HG03354 (cell line): ENCODE data around the gene KRT73.

ENCODE experiments used
- ATAC-seq: cut with Tn5 transposase; IDR thresholded peaks from one replicate; pipeline ENCODE4 v1.9.1; 2021; ENCODE audit warnings: mild to moderate bottlenecking; ENCODE audit not compliant: unreplicated experiment, poor library complexity, severe bottlenecking

KRT73 gene

DNA sequence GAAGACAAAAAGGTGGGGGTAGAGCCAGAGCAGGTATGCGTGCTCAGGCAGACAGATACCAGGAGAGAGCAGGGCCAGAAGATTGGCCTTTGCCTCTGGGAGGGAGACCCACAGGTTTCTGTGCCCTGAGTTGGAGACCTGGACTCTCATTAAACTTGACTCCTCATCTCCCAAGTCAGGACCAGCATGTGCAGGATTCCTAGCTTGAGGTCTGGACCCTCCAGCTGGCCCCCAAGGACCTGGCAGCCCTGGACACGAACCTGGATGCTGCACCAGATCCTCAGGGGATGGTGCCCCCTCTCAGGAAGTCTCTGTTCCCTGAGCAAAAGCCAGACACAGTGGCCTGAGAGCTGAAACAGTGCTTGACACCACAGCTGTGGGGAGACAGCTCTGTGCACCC is 10.5 kb upstream of the KRT73 start:
- ATAC-seq: no peak

DNA sequence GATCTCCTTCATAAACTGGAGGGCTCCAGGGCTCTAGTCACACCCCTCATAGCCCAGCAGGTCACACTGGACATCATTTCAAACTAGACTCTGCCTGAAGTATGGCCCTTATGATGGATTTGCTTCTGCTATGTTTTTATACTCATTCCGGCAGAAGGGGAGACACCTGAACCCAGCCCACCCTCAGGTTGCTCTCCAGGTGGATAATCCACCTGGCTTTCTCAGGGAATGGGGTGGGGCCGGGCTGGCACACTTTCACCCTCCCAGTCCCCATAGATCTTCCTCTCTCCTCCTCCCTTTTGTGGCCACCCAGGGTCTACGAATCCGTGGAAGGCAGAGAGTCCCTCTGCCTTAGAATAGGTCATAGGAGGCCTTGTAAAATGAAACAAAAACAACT is 9.8 kb upstream of the KRT73 start:
- no peak for ATAC-seq

DNA sequence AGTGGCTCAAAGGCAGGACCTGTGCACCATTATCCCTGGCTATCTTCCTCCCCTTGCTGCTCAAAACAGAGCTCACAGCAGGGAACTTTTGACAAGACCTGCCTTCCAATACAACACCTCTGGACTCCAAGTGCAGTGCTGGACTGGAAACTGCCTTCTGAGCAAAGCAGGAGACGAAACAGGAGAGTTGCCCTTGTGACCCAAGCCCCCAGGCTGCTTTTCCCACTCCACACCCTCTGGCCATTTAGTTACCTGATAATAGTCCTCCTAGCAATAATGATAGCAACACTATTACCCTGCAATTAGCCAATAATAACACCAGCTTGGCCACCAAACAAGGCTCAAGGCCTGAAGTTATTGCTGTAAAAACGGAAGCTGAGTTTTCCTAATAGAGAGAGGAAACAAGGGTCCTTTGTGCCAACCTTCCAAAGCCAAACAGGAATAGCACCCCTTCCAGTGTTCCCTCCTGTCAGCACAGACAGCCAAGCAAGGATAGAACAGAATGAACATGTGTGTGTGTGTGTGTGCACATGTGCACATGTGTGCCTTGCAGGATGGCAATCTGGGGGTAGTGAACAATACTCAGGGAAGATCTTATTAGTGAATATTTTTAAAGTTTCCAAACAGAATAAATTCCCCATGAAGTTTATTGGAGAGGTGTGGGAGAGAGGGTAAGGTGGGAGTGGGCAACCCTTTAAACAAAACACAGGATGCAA is 9.2 kb upstream of the KRT73 start:
- no peak for ATAC-seq

DNA sequence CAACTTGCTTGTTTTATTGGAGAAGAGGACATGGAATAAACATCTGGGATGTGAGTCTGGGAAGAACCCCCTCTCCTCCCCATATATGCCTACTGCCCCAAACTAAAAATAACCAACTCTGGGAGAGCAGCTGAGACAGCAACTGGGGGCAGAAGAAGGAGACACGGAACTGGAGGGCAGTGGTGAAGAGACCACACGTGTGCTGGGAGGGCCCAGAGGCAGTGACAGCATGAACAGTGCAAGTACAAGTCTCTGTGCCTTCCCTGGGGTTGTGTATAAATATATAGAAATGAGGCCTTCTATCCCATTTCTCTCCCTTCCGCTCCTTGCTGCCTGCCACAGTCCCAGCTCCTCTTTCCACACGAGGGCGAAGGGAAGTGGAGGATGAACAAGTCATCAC is 4.0 kb upstream of the KRT73 start:
- no peak for ATAC-seq

DNA sequence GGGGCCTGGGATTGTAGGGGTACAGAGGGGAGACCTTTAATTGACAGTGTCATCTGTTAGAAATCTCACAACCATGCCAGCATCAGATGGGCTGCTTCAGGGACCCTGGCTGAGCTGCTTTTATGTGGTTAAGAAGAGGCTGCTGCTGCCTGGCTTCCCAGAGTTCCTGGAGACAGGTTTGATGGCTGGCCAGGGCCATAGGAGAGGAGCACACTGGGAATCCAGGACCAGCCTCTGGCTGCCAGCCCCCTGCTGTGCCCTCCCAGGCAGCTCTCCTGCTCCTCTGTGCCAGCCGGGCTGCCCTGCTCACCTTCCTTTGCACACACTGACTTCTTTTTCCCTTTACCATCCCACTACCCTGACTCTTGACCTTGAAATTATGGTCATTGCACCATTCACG is 507 bp upstream of the KRT73 start:
- ATAC-seq: no peak

DNA sequence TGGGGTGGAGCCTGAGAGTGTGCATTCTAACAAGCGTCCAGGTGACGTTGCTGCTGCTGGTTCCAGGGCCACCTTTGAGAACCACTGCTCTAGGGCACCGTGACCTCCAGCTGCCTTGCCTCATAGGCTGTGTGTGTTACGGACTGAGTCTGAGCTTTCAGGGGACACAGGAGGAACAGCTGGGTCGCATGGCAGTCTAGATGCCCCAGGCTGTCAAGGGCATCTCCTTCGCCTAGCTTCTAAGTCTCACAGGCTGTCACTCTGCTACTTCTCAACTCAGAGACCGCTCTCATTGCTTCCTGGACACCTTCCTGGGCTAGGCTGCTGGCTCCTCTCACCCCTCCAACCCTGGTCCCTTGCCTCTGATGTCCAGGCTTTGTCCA is 965 bp downstream of the KRT73 start:
- no peak for ATAC-seq

DNA sequence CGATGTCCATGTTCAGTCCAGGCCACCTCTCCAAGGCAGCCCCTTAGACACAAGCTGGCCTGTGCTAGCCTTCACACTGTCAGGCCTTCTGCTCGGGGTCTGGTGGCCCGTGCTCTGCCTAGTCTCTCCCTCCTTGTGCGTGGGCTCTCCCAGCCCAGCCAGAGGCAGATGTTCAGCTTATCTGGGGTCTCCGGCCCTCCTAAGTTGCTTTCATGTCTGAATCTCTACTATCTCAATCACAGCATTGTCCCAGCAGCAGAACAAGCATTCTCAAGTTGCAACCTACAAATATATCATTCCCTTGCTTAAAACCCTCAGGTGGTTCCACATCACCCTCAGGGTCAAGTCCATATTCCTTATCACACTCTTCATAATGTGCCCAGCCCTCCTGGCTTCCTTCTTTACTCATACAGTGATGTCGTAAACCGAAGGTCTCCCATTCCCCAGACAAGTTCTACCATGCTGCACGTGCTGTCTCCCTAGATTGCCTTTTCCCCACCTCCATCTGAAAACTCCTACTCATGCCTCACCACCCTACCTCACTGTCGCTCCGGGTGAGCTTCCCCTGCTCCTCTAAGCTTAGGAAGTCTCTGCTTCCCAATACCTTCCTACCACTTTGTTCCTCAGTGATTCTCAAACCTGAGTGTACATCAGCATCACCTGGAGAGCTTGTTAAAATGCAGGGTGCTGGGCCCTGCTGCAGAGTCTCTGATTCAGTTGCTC is 1.5 kb downstream of the KRT73 start:
- ATAC-seq: no peak

DNA sequence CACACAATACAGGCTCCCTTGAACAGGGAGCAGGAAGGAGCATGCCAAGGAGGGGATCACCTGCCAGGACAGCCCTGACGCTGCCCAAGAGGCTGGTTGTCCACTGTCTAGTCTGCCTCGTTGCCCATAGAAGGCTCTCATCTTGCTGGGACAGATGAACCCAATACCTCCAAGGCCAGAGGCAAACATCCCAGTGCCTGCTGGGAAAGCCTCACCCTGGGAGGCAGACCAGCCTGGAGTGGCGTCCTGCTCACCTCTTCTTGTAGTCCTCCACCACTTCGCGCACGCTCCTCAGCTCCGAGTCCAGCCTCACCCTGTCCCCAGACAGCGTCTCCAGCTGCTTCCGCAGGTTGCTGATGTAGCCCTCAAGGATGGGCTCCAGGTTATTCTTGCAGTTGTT is 2.4 kb downstream of the KRT73 start:
- ATAC-seq: no peak

DNA sequence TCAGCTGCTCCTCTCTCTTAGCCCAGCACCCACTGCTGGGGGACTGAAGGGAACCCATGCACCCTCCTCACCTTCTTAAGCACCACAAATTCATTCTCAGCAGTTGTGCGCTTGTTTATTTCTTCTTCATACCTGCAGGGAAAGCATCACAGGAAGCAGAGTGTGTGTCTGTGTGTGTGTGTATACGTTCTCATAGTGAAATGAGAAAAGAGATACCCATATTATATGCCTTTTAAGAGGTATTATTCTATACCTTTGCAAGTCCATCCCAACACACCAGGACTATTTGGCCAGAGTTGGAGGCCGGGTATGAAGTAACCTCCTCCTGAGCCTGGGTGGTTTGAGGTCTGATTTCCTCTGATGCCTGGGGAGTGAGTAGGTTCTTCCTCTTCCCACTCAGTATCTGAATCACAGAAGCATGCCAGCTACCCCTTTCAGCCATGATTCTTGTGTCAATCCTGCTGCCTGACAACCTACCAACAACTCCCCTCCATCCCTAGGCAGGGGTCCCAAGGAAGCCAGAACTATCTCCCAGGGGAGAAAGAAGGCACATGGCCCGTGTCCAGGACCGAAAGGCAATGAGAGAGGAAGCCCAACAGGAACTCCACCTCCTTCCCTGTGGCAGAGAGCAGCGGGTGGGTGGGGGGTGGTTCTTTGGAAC is 3.0 kb downstream of the KRT73 start:
- no peak for ATAC-seq

DNA sequence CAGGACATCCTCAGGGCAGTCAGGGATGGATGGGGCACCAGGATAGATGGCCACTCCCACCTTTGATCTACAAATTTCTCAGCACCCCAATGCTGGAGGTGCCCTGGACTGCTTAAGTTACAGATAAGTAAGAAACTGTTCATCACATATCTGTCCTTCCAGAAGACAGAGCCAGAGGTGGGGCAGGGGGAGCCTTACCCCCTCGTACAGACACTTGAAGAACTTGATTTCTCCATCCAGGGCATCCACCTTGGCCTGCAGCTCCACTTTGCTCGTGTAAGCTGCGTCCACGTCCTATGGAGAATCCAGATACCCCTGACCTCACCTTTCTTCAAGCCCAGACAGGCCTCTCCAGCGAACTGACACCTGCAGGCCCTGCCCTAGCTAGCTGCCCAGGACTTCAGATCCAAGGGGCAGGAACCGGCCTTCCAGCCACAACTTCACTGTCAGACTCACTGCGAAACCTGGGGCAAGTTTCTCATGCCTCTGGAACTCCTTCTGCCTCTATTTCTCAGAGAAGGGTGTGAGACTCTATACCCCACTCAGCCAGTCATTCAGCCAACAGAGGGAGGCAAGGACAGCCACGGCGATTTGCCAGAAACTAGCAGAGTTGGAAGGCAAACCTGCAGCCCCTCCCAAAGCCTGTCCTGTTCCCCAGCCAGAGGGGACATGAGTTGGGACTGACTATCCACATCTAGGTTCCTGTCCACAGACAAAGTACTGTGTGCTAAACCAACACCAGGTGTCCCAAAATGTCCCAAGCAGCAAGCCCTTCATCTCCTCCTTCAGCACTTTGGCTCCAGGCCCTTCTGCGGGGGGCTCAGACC is 3.8 kb downstream of the KRT73 start:
- ATAC-seq: no peak

DNA sequence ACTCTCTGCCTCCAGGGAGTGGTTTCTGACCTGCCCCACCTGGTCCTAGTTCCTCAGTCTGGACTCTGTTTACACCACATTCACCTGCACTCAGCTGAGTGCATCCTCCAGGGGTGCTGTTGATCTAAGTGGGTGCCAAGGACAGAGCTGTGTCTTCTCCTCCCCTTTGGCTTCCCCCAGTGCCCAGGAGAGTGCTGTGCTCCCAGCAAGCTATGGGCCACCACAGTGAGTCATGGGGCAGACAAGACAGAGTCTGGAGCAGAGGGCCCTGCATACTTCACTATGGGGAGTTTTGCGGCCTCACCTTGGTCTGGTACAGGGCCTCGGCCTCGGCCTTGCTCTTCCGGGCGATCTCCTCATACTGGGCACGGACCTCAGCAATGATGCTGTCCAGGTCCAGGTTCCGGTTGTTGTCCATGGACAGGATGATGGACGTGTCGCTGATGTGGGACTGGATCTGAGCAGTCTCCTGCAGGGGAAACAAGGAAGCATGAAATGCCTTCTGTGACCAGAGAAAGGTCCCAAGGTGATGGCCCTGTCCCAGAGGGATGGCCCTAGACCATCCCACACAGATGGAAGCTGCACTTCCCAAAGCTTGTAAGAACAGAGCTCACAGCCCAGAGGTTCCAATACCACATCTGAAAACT is 4.9 kb downstream of the KRT73 start:
- ATAC-seq: no peak

DNA sequence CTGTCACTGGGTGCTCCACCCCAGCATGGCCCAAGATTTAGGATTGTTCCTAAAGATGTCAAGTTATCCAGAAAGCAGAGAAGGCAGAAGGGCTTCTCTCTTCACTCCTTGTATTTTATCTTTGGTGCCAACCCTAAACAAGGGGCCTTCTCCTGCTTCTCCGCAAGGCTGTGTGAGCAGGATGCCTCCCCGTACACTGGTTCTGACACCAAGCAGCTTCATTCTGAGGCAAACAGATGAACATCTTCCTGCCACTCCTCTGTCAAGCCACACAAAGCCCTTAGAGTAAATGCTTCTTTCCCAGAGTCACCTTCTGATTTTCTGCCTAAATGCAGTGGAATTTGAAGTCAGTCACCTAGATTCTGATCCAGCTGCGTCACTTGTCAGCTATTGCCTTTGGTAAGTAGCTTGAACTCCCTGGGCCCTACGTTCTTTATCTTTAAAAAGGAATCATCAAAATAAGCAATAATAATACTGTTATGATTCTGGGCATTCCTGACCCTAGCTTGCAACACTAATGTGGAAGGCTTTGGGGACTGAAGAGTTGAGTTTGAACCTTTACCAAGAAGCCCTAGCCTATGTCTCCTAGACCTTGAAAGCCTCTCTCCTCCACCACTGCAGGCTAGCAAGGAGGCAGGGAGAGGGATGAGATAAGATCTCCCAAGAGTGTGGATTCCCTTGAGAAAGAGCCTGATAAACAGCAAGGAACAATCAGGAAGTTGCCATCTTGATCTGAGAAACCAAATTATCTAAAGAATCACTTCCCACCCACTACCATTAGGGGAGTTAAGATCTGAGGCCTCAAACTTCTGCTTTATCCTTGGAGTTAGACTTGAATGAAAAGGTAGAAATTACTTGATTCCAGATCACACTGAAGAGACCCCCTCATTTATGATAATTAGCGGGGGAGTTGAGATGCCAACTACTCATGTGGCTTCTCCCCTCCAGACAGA is 5.7 kb downstream of the KRT73 start:
- ATAC-seq: no peak

DNA sequence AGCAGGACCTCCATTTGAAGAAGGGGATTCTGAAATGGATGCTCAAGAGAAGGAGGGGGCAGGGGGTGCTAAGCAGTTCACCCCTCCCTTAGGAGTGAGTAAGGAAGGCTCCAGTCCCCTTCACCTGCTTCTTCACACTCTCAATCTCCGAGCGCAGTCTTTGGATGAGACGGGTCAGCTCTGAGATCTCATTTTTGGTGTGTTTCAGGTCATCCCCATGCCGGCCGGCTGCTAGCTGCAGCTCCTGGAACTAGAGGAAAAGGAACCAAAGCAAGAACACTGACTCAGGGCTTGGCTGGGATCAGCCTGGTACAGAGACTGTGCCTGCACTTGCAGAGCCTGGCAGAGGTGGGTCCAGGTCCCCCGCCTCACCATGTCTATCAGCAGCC is 7.3 kb downstream of the KRT73 start:
- ATAC-seq: no peak

DNA sequence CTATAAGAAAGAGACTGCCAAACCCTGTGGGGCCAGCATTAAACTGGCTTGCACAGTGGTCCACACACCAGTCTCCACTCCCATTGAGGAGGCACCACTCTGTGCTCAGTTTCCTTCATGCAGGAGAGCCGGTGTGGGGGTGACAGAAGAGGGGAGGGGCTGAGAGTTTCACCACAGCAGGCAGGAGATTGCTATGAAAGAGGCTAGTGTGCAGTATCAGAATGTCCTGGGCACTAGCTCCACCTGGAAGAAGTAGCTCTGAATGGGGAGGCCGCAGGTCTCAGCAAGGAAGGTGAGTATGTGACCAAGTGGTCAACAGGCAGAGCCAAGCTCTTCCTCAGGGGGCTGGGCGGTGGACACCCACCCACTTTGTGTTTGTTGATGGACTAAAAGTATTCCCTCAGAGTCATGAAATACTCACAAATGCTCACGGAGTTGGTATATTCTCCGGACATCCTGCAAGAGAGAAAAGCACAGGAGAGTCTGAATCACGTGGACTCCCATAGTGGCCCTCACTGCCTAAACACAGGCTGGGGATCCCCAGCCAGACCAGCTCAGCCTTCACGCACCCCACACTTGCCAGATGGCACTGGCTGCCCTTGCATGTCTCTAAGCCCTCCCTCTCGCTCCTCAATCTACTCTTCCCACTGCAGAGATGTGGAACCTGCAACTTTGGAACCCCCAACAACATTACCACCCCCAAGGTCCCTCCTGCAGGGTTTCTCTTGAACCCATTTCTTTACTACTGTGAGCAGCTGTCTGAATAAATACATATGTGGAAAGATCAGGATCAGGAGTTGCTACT is 9.3 kb downstream of the KRT73 start:
- no peak for ATAC-seq

DNA sequence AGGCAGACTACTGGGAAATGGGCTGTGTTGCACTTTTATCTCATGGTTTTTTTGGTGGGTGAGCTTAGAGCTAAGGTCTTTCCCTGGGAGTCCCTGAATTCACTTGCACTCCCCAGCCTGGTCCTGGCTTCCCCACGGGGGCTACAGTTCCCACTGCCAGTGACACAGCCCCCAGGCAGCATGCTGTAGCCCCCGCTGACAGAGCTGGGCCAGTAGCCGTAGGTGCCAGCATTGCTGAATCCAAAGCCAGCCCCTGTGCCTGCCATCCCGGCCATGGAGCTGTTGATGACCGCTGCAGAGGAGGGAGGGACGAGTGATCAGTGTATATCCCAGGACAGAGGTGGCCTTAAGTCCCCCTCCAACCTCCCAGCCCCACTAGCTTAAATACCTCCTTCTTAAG is 10.2 kb downstream of the KRT73 start:
- no peak for ATAC-seq

DNA sequence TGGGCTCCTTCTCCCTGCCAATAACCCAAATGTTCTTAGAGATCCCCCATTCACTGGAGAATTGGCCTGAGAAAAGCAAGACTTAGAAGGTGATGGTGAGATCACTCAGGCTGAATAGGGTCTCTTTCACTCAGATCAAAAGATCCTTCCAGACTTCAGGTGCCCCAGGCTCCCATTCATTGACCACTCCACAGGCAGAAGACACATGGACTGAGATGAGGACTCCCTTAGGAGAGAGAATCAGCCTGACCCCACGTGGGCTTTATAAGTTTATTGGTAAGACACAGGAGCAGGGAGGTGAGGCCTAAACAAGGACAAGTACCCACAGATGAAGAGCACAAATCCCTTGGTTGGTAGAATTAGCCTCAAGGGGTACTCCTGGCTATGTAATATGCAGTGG is 11.0 kb downstream of the KRT73 start:
- no peak for ATAC-seq

DNA sequence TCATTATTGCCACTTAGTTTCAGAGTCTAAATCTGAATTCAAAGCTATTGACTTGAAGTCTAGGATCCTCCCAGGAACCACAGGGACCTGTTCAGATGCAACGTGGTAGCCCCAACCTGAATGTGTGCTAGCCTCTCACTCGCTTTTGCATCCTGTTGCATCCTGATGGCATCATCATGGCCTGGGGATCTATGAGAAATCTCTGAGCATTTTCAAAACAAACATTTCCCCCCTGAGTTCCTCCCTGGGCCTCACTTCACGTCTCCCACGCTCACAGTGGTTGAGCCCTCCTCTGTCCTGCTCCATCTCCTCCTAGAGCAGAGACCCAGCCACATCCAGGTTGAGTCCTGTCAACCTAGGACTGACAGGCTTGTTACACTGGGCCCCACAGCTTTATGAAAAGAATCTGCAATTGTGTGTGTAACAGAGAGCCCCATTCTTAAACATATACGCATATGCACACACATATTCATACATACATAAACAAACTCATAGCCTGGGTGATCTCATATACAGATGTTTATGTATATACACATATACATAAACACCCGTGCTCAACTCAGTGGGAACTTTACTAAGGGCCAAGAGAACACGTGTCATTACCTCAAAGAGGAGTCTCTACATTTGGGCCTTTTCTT is 11.7 kb downstream of the KRT73 start:
- ATAC-seq: no peak

DNA sequence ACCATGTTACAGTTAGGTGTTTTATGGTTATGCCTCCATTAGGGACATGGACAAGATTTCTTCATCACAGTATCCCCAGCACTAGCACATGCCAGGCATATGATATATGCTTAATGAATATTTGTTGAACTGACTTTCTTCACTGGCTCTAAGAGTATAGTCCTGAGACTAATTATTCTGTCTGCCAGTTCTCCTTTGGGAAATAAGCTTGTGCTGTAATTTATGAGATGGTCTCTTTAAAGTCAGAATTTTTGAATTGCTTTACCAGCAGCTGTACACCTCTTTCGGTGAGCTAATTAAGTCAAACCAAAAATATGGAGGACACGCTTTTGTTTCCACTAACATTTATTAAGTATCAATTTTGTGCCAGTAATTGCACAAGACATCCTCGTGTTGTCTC is 12.3 kb downstream of the KRT73 start:
- no peak for ATAC-seq
